ENCODE measurements around the gene GABRG3. TPM values are rescaled to one million over a fixed set of nuclear protein-coding genes. Genes with fewer than 3 reads are reported as not detected.

Gene GABRG3
- total and polyA plus RNA-seq, 2 of the 4 experiments (the other 2 are of a cell fraction) = not detected

DNA sequence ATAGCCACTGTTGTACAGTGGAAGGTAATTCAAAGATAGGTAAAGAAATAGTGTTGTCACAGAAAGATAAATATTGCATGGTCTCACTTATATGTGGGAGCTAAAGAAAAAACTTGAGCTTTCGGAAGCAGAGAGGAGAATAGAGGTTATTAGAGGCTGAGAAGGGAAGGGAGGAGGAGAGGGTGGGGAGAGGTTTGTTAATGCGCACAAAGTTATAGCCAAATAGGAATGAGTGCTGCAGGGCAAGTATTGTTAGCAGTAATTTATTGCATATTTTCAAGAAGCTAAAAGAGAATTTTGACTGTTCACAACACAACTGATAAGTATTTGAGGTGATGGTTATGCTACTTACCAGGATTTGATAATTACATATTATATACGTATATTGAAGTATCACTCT is 154.2 kb downstream of the GABRG3 start:
- CTCF ChIA-PET = no interaction called here
- no peaks in the 10 kb centered on the region for H3K9me1 ChIP-seq (ENCODE audit: insufficient read depth, low read length)
- H3K4ac ChIP-seq (ENCODE audit: low read depth, low read length) = no peak overlapping the region
- H4K20me1 ChIP-seq (ENCODE audit: insufficient read depth, low read length) = no peaks in the 10 kb centered on the region
- in situ Hi-C loops (cut with MboI; ENCODE audit: low sequenced_read_pairs) = no loop called here
- H2AK5ac ChIP-seq (ENCODE audit: low read depth, low read length) = no peak overlapping the region
- H4K8ac ChIP-seq (ENCODE audit: low read depth in 2 of 2, low read length in 2 of 2) = no peak overlapping the region
- no peak overlapping the region for H3K23ac ChIP-seq (ENCODE audit: low read depth, low read length)
- DNase-seq = no peak
- H2AFZ ChIP-seq (replicated peaks; ENCODE audit: low read length, poor library complexity) = no peak overlapping the region
- H4K91ac ChIP-seq (ENCODE audit: insufficient read depth, low read depth, low read length) = no peak overlapping the region
- H3K36me3 ChIP-seq (ENCODE audit: control insufficient read depth, insufficient read depth, low read length) = no peaks in the 10 kb centered on the region
- no peak overlapping the region for H3K27ac ChIP-seq (ENCODE audit: insufficient read depth, low read length)
- no peak overlapping the region for H3K9ac ChIP-seq (ENCODE audit: low read depth, low read length)
- intact Hi-C loops (cut with micrococcal nuclease) = no loop called here
- dilution Hi-C loops (cut with HindIII; ENCODE audit: low sequenced_read_pairs, unreplicated experiment) = no loop called here
- TF ChIP-seq, protein P1, sequence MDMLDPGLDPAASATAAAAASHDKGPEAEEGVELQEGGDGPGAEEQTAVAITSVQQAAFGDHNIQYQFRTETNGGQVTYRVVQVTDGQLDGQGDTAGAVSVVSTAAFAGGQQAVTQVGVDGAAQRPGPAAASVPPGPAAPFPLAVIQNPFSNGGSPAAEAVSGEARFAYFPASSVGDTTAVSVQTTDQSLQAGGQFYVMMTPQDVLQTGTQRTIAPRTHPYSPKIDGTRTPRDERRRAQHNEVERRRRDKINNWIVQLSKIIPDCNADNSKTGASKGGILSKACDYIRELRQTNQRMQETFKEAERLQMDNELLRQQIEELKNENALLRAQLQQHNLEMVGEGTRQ (IDR thresholded peaks at IDR 0.05; ENCODE audit: low read depth, low read length) = no peak
- TF ChIP-seq, protein P2, sequence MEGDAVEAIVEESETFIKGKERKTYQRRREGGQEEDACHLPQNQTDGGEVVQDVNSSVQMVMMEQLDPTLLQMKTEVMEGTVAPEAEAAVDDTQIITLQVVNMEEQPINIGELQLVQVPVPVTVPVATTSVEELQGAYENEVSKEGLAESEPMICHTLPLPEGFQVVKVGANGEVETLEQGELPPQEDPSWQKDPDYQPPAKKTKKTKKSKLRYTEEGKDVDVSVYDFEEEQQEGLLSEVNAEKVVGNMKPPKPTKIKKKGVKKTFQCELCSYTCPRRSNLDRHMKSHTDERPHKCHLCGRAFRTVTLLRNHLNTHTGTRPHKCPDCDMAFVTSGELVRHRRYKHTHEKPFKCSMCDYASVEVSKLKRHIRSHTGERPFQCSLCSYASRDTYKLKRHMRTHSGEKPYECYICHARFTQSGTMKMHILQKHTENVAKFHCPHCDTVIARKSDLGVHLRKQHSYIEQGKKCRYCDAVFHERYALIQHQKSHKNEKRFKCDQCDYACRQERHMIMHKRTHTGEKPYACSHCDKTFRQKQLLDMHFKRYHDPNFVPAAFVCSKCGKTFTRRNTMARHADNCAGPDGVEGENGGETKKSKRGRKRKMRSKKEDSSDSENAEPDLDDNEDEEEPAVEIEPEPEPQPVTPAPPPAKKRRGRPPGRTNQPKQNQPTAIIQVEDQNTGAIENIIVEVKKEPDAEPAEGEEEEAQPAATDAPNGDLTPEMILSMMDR (conservative IDR thresholded peaks at IDR 0.05; ENCODE audit: low read depth, low read length) = no peak
- TF ChIP-seq FOS (IDR thresholded peaks at IDR 0.05; ENCODE audit: low read depth, low read length) (no peak), BHLHE40 (IDR thresholded peaks at IDR 0.05; ENCODE audit: low read depth, low read length) (no peak), MXI1 (IDR thresholded peaks at IDR 0.05; ENCODE audit: borderline replicate concordance, low read depth, low read length) (no peak), CHD1 (IDR thresholded peaks at IDR 0.05; ENCODE audit: low read depth, low read length) (no peak), RCOR1 (IDR thresholded peaks at IDR 0.05; ENCODE audit: insufficient replicate concordance, low read length) (no peak), MAZ (IDR thresholded peaks at IDR 0.05; ENCODE audit: borderline replicate concordance, low read depth, low read length) (no peak), NFE2L2 (IDR thresholded peaks at IDR 0.05; ENCODE audit: low read depth, low read length) (no peak)
- TF ChIP-seq, protein P3, sequence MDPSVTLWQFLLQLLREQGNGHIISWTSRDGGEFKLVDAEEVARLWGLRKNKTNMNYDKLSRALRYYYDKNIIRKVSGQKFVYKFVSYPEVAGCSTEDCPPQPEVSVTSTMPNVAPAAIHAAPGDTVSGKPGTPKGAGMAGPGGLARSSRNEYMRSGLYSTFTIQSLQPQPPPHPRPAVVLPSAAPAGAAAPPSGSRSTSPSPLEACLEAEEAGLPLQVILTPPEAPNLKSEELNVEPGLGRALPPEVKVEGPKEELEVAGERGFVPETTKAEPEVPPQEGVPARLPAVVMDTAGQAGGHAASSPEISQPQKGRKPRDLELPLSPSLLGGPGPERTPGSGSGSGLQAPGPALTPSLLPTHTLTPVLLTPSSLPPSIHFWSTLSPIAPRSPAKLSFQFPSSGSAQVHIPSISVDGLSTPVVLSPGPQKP (IDR thresholded peaks at IDR 0.05; ENCODE audit: borderline replicate concordance, low read depth, low read length) = no peak
- H2BK20ac ChIP-seq (ENCODE audit: low read depth, low read length) = no peak overlapping the region
- POLR2A ChIA-PET (ENCODE audit: unreplicated experiment) = no interaction called here
- H3K4me3 ChIP-seq (ENCODE audit: insufficient read depth, low read depth, low read length) = no peak overlapping the region
- H3K79me1 ChIP-seq (ENCODE audit: low read depth in 1 of 2, low read length in 2 of 2) = no peaks in the 10 kb centered on the region
- H3K14ac ChIP-seq (replicated peaks; ENCODE audit: low read depth, low read length) = no peak overlapping the region
- no peak overlapping the region for H2AK9ac ChIP-seq (replicated peaks; ENCODE audit: low read depth, low read length, poor library complexity)
- no peak for ATAC-seq (ENCODE audit: low read depth)
- no peak overlapping the region for H4K5ac ChIP-seq (ENCODE audit: low read depth, low read length)
- no peak overlapping the region for H2BK15ac ChIP-seq (ENCODE audit: low read depth, low read length)
- H3K18ac ChIP-seq (ENCODE audit: low read depth, low read length) = no peak overlapping the region
- no TSS peak for BruUV-seq (replicated peaks)
- WGBS, 2 experiments (ENCODE audit: extremely low coverage in 2 of 2, insufficient read length in 1 of 2) = no CpG with 5 or more reads among the region's 3 CpGs
- H3K4me2 ChIP-seq (ENCODE audit: low read depth, low read length) = no peak overlapping the region
- H3K9me3 ChIP-seq (ENCODE audit: control insufficient read depth, insufficient read depth, low read length) = peaks cover 22% of the 10 kb centered on the region; the same call in 1 of the 2 replicates
- no peak overlapping the region for H2BK120ac ChIP-seq (ENCODE audit: low read depth, low read length)
- H2BK5ac ChIP-seq (ENCODE audit: low read depth, low read length, poor library complexity, severe bottlenecking) = no peak overlapping the region
- H3K27me3 ChIP-seq (ENCODE audit: control insufficient read depth, insufficient read depth, low read length) = no peaks in the 10 kb centered on the region
- H3K56ac ChIP-seq (ENCODE audit: extremely low read depth, insufficient read depth, low read length) = no peak overlapping the region
- no peaks in the 10 kb centered on the region for H3K4me1 ChIP-seq (ENCODE audit: control insufficient read depth, insufficient read depth, low read length)

All from IMR-90 (cell line).